Mammary epithelial cell (primary cell): ENCODE data around the gene ZNF765.

ENCODE experiments used
- CTCF ChIP-seq, 2 donors: IDR thresholded peaks in 1 of 2; conservative IDR thresholded peaks in 1 of 2; 2 replicates each; pipeline ENCODE4 v1.5.1; 2011 to 2012; ENCODE audit warnings: inconsistent platforms in 2 of 2, low read length in 2 of 2, mild to moderate bottlenecking in 2 of 2, control low read depth in 1 of 2, low read depth in 1 of 2; ENCODE audit not compliant: insufficient read depth in 1 of 2; ENCODE audit errors: extremely low read depth in 1 of 2
- EZH2 ChIP-seq: IDR thresholded peaks from 2 replicates; pipeline ENCODE4 v1.6.1; 2012; ENCODE audit warnings: low read length, inconsistent platforms, borderline replicate concordance

- TF ChIP-seq CTCF (conservative IDR thresholded peaks at IDR 0.05 in 1 of 2, IDR thresholded peaks at IDR 0.05 in 1 of 2; ENCODE audit: extremely low read depth in 1 of 2, insufficient read depth in 1 of 2, low read depth in 1 of 2, low read length in 2 of 2) (no peak), EZH2 (no peak)
Observed at GRCh38 chr19:53463263-53463662, 68.3 kb downstream of the ZNF765 start.
